Activated T-cell treated with anti-CD3 and anti-CD28 coated beads, Interleukin-2, amount 50 U/mL, for 1 hour (primary cell): Measurements from ENCODE around the gene DPP6.
"Not testable (repeated sequence)": the region's sequence is repeated elsewhere in the genome, so short reads cannot be mapped to it uniquely, and the experiment has no call there.

Experiments used
- DNase-seq: peaks from one replicate; pipeline ENCODE4 v3.0.0-alpha.2; 2020

DPP6 gene

GRCh38 chr7:154151306-154151705, 99.1 kb downstream of the DPP6 start:
- DNase-seq = not testable (repeated sequence)

- not testable (repeated sequence) for DNase-seq
These were observed 103.7 kb downstream of the DPP6 start for GRCh38 chr7:154155928-154156327.

GRCh38 chr7:154162921-154163320, 110.7 kb downstream of the DPP6 start:
- not testable (repeated sequence) for DNase-seq

DNA sequence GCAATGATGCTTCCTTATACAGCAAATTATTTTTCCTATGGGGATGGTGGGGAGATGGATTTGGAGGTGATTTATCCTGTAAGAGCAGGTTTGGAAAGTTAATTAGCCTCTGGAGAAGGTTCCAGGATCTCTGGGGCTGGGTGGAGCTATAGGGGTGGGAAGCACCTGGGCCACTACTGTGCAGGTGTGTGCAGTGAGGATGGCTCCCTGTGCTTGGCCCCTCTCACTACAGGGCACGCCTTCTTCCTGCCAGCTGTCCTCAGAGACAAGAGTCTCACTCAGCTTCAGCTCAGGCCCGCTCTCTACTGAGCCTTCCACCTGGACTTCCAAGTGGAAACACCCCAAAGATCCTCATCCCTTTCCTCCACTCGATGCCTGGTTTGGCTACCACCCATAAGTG, 111.4 kb downstream of the DPP6 start:
- DNase-seq = not testable (repeated sequence)

DNA sequence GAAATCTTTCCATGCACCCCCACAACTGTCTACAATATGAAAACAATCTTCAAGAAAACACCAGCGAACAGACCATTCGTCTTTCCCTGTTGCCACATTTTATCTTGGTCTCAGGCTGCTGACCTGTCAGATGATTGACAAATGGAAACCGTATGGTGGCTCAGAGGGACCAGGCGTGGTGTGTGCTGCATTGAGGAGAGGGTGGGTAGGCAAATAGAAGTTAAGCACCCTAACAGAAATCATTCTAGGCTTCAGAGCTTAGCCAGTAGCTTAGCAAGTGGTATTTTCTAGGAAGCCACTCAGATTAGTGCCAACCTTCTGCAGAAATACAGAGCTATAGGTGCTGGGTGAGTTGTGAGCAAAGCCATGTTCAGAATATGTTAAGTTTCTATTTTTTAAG, 114.9 kb downstream of the DPP6 start:
- no peak for DNase-seq

- DNase-seq = no peak
These were observed 115.6 kb downstream of the DPP6 start for GRCh38 chr7:154167807-154168206.

DNA sequence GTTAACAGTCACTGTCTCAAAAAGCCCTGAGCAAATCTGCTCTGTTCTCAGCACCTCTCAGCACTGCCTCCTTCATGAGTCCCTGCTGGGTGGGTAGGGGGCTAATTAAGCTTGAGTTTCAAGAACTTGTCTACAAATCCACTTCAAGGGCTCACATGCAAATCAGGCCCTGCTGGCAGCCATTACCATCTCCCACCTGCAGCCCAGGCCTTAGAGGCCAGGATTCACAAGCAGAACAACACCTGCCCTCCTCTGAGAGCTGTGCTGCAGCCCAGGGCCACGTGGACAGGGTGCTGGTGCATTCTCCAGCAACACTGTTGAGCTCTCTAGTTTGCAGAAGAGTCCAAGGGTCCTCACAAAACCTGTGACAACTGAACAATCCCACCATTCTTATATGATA, 119.2 kb downstream of the DPP6 start:
- DNase-seq = no peak

GRCh38 chr7:154172236-154172635, 120.0 kb downstream of the DPP6 start:
- DNase-seq = no peak

- no peak for DNase-seq
These were observed 125.4 kb downstream of the DPP6 start for GRCh38 chr7:154177584-154177983.

- DNase-seq = no peak
These were observed 126.7 kb downstream of the DPP6 start for GRCh38 chr7:154178895-154179294.

- no peak for DNase-seq
These were observed 131.3 kb downstream of the DPP6 start for GRCh38 chr7:154183482-154183881.

DNA sequence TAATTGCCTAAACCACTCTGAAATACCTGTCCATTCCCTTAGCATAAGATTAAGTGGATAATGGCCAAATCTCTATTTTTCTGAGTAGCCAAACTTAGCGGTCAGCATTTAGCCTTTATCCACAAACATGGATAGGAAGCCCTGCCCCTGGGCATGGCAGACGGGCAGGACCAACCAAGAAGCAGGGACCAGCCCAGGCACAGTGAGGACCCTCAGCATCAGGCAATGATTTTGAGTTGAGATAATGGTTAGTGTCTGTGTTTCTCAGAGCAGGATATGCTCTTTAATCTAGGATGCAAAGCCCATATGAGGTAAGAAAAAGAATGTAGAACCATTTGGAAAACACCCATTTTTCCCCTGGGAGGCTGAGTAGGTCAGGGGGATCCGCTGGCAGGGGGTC, 131.7 kb downstream of the DPP6 start:
- DNase-seq = no peak

GRCh38 chr7:154186811-154187210, 134.6 kb downstream of the DPP6 start:
- DNase-seq = no peak

DNA sequence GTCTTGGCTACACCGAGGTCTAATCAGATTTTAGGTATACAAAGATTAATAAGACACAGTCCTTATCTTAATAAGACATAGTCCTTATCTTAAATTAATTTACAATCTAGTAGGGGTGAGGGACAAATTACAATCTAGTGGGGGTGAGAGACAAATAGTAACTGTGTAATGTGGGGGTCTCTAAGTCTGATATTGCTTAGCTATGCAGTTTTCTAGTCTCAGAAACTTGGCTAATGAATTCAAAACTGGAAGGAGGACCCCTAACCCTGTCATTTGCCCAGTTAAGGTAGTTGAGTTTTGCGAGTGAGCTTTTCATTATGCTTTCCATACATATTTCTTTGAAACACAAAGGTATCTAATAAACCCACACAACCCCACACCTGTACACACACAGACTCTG, 136.1 kb downstream of the DPP6 start:
- no peak for DNase-seq

- DNase-seq = no peak
These were observed 143.1 kb downstream of the DPP6 start for GRCh38 chr7:154195266-154195665.

- no peak for DNase-seq
These were observed 146.3 kb downstream of the DPP6 start for GRCh38 chr7:154198481-154198880.

DNA sequence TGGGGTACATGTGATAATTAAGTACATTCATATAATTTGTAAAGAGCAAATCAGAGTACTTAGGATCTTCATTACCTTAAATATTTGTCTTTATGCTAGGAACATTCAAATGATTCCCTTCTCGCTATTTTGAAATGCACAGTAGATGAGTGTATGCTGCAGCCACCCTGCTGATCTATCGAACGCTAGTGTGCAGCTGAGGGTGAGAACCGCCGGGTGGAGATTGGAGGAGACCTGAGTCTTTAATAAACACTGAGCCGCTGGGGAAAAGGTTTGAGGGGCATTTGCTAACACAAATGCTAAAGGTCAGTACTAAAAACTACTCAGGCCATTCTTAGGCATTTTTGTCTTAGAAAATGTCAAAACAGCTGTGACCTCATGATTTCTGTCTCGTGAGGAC, 148.0 kb downstream of the DPP6 start:
- DNase-seq = no peak

- no peak for DNase-seq
These were observed 149.8 kb downstream of the DPP6 start for GRCh38 chr7:154202002-154202401.

- DNase-seq = no peak
These were observed 151.8 kb downstream of the DPP6 start for GRCh38 chr7:154204046-154204445.

- DNase-seq = no peak
These were observed 160.7 kb downstream of the DPP6 start for GRCh38 chr7:154212861-154213260.

DNA sequence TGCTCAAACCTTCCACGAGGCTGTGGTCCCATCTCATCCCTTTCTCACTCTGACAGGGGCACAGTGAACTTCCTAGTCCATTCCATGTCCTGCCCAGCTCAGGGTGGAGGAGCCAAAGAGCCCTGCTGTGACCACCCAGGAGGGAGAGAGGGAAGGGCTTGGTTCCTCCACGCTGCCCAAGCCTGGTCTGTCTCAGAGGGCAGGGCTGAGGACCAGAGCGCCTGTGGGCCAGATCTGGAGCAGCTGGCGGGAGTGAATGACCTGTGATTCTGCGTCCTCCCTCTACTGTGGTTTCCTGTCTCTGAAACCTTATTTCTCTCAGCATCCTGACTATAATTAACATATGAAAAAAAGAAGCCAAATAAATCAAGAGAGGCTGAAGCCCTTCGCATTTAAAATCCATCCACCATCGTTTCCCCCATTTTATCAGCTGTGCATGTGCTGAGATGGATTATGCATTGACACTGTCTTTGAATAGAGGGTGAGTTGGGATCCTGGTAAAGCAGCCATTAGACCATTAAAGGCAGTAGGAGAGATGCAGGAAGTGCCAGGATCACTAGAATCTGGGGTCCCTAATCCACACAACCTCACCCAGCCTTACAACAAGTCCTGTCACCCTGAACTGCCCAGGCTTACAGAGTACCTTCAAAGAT, 165.6 kb downstream of the DPP6 start:
- no peak for DNase-seq

GRCh38 chr7:154231732-154232131, 179.5 kb downstream of the DPP6 start:
- no peak for DNase-seq

- DNase-seq = no peak
These were observed 180.5 kb downstream of the DPP6 start for GRCh38 chr7:154232700-154233099.

- DNase-seq = no peak
These were observed 189.8 kb downstream of the DPP6 start for GRCh38 chr7:154241988-154242387.

DNA sequence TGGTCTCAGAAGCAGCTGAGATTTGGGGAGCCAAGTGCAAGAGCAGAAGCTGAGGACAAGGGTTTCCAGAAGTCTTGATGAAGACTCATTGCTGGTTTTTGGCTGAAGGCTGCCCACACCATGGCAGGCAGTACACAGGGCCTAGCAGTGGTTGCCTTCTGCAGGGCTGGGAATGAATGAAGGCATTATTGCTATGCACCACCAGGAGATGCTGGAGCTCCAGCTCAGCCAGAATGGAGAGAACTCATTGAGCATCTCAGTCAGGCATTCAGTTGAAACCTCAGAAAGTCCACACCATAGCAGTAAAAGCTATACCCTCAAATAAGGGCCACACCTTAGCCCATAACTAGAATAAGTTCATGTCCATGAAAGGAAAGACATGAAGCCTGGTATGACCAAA, 190.5 kb downstream of the DPP6 start:
- DNase-seq = no peak

DNA sequence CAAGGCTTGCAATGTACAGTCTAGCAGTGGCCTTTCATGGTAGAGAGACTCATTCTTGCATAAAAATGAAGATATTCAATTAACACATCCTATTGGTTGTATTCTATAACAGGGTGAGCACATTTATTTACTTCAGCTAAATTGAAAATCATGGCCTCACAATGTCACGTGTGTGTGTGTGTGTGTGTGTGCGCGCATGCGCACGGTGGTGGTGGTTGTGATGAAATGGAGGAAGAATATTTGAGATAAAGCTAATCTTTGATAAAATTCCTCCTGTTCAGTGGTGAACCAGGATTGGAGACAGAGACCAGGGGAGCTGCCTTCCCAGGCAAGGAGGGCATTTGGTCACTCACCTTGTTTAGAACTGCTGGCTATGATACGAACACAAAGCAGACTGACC, 199.8 kb downstream of the DPP6 start:
- DNase-seq = no peak
